Neuronal stem cell (in vitro differentiated cells): ENCODE data around the gene SUSD3.
"Not testable (repeated sequence)": the region's sequence is repeated elsewhere in the genome, so short reads cannot be mapped to it uniquely, and the experiment has no call there.

Source experiments
- DNase-seq: peaks from one replicate; pipeline ENCODE4 v3.0.0-alpha.2; 2013; ENCODE audit warnings: low spot score
- H2AFZ ChIP-seq: one replicate; pipeline ENCODE4 v1.6.1; 2013; ENCODE audit warnings: mild to moderate bottlenecking, low read length, inconsistent platforms
- H2AK5ac ChIP-seq: 2 replicates; pipeline ENCODE4 v1.6.1; 2013; ENCODE audit warnings: low read depth, mild to moderate bottlenecking, inconsistent platforms, low read length, moderate library complexity, mixed read lengths
- H2BK120ac ChIP-seq: 2 replicates; pipeline ENCODE4 v1.6.1; 2013; ENCODE audit warnings: low read depth, mild to moderate bottlenecking, inconsistent platforms, low read length, moderate library complexity, mixed read lengths
- H2BK12ac ChIP-seq: one replicate; pipeline ENCODE4 v1.6.1; 2013; ENCODE audit warnings: low read length, inconsistent platforms
- H2BK15ac ChIP-seq: 2 replicates; pipeline ENCODE4 v1.6.1; 2013; ENCODE audit warnings: mild to moderate bottlenecking, low read length, inconsistent platforms, mixed read lengths
- H2BK5ac ChIP-seq: one replicate; pipeline ENCODE4 v1.6.1; 2013; ENCODE audit warnings: inconsistent platforms, mild to moderate bottlenecking, low read length, moderate library complexity
- H3K14ac ChIP-seq: one replicate; pipeline ENCODE4 v1.6.1; 2013; ENCODE audit warnings: low read length, inconsistent platforms
- H3K18ac ChIP-seq: 2 replicates; pipeline ENCODE4 v1.6.1; 2013; ENCODE audit warnings: low read length, inconsistent platforms
- H3K23ac ChIP-seq: 2 replicates; pipeline ENCODE4 v1.6.1; 2013; ENCODE audit warnings: low read depth, mild to moderate bottlenecking, mixed read lengths, low read length, inconsistent platforms; ENCODE audit not compliant: poor library complexity
- H3K27ac ChIP-seq: replicated peaks from 3 replicates; pipeline ENCODE4 v1.5.1; 2013; ENCODE audit warnings: low read length, inconsistent platforms
- H3K27me3 ChIP-seq, 3 experiments: 2 replicates each; pipeline ENCODE4 v1.6.1; 2013; ENCODE audit warnings: low read length in 3 of 3, mild to moderate bottlenecking in 2 of 3, inconsistent platforms in 1 of 3, low read depth in 1 of 3, mixed read lengths in 1 of 3, moderate library complexity in 1 of 3; ENCODE audit not compliant: control insufficient read depth in 3 of 3, insufficient read depth in 3 of 3
- H3K36me3 ChIP-seq, 2 donors: replicated peaks in 1 of 2; 2 replicates each; pipeline ENCODE4 v1.6.1; 2013; ENCODE audit warnings: low read length in 2 of 2; ENCODE audit not compliant: control insufficient read depth in 2 of 2, insufficient read depth in 2 of 2
- H3K4ac ChIP-seq: 2 replicates; pipeline ENCODE4 v1.6.1; 2013; ENCODE audit warnings: inconsistent platforms, mild to moderate bottlenecking, low read length, moderate library complexity
- H3K4me1 ChIP-seq, 2 donors: 1 replicate in 1 of 2; 2 replicates in 1 of 2; pipeline ENCODE4 v1.6.1; 2013; ENCODE audit warnings: low read length in 2 of 2, low read depth in 1 of 2; ENCODE audit not compliant: control insufficient read depth in 2 of 2, insufficient read depth in 1 of 2
- H3K4me2 ChIP-seq: one replicate; pipeline ENCODE4 v1.6.1; 2013; ENCODE audit warnings: mild to moderate bottlenecking, low read length, inconsistent platforms; ENCODE audit not compliant: insufficient read depth, poor library complexity, severe bottlenecking
- H3K4me3 ChIP-seq, 2 donors: 2 replicates each; pipeline ENCODE4 v1.5.1; 2013; ENCODE audit warnings: low read length in 2 of 2, mild to moderate bottlenecking in 2 of 2, inconsistent platforms in 1 of 2, moderate library complexity in 1 of 2
- H3K79me1 ChIP-seq: one replicate; pipeline ENCODE4 v1.6.1; 2013; ENCODE audit warnings: low read depth, mild to moderate bottlenecking, inconsistent platforms, low read length, moderate library complexity
- H3K9ac ChIP-seq: one replicate; pipeline ENCODE4 v1.6.1; 2013; ENCODE audit warnings: mild to moderate bottlenecking, low read depth, low read length, inconsistent platforms; ENCODE audit not compliant: poor library complexity
- H3K9me3 ChIP-seq, 2 donors: replicated peaks in 1 of 2; 2 replicates each; pipeline versions ENCODE3 to v1.6.1; 2013; ENCODE audit warnings: low read length in 2 of 2, mild to moderate bottlenecking in 2 of 2, inconsistent platforms in 1 of 2, low read depth in 1 of 2, mixed read lengths in 1 of 2, moderate library complexity in 1 of 2; ENCODE audit not compliant: control insufficient read depth in 2 of 2, insufficient read depth in 1 of 2
- H4K8ac ChIP-seq: one replicate; pipeline ENCODE4 v1.6.1; 2013; ENCODE audit warnings: low read depth, mild to moderate bottlenecking, inconsistent platforms, low read length, moderate library complexity
- H4K91ac ChIP-seq: one replicate; pipeline ENCODE4 v1.6.1; 2013; ENCODE audit warnings: low read length, low read depth, mild to moderate bottlenecking, inconsistent platforms; ENCODE audit not compliant: poor library complexity
- WGBS, 2 donors: extraction: QIAGEN DNeasy Blood & Tissue Kit; methylation state at CpG; one replicate each; pipeline ENCODE4 v1.1.7; 2013; ENCODE audit warnings: missing lambda C conversion rate in 2 of 2, mixed read lengths in 1 of 2; ENCODE audit not compliant: insufficient read length in 2 of 2, insufficient replicate concordance in 1 of 2; ENCODE audit errors: extremely low coverage in 2 of 2; 5-methylcytosine and 5-hydroxymethylcytosine counted together

The SUSD3 gene

DNA sequence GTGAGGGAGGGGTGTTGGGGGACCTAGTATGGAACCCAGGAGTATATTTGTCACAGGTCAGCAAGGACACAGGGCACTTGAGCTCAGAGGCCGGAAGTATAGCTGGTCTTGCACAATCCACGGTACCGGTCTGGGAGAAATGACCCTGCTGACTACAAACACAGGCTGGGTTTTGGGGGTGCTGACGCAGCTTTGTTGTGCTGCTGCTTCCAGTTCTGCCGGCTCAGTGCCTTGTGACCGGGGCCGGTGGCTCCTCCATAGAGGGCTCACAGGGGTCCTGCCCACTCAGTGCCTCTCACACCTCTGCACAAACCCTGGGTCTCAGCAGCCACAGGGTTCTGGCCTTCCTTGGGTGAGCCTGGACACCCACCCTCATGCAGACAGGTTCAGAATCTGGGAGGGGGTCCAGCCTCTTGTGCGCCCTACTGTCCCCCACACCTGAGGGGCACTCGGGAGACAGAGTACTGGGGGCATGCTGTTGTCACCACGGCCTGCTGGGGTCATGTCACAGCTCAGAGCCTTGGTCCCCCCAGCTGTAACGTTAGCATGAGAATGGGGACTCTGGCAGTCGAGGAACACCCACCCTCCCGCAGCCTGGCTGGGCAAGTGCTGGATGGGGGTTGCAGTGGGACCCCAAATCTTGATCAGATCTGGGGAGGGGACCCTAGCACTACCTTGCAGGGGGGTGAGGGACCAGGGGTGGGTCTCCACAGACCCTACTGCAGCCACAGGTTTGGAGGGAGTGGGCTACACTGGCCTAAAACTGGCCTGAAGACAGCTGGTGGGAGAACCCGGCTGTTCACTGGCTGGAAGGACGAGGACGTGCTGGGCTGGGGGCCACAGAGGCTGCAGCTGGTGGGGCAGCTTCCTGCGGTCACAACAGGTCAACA, 57.8 kb downstream of the SUSD3 start:
- WGBS, 2 donors: no CpG with 5 or more reads among the region's 17 CpGs
- peaks cover 0 to 5% of the 10 kb centered on the region in 2 donors for H3K4me1 ChIP-seq
- DNase-seq: no peak
- H3K4me2 ChIP-seq: peak overlapping the region; percentile 11
- peak overlapping the region; percentile 64 for H3K14ac ChIP-seq
- H3K4ac ChIP-seq: peak overlapping the region; percentile 84
- peak overlapping the region; percentile 82 for H4K8ac ChIP-seq
- H2AK5ac ChIP-seq: peak overlapping the region; percentile 84
- H2AFZ ChIP-seq: no peak overlapping the region
- no peaks in the 10 kb centered on the region for H3K27me3 ChIP-seq
- no peak overlapping the region for H4K91ac ChIP-seq
- no peaks in the 10 kb centered on the region for H3K9me3 ChIP-seq
- H3K18ac ChIP-seq: peak overlapping the region; percentile 15
- no peak overlapping the region for H2BK120ac ChIP-seq
- no peak overlapping the region for H2BK12ac ChIP-seq
- H3K27ac ChIP-seq: no peak overlapping the region
- H3K79me1 ChIP-seq: no peaks in the 10 kb centered on the region
- H2BK5ac ChIP-seq: no peak overlapping the region
- H3K9ac ChIP-seq: peak overlapping the region; percentile 24
- H3K23ac ChIP-seq: peak overlapping the region; percentile 17
- no peaks in the 10 kb centered on the region for H3K36me3 ChIP-seq
- H2BK15ac ChIP-seq: peak overlapping the region; percentile 15
- H3K4me3 ChIP-seq: peak overlapping the region in 1 of 2 donors; percentile 46

DNA sequence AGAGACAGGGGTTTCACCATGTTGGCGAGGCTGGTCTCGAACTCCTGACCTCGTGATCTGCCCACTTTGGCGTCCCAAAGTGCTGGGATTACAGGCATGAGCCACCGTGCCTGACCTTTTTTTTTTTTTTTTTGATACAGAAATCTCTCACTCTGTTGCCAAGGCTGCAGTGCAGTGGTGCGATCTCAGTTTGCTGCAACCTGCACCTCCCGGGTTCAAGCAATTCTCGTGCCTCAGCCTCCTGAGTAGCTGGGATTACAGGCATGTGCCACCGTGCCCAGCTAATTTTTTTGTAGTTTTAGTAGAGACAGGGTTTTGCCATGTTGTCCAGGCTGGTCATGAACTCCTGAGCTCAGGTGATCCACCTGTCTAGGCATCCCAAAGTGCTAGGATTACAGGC, 59.0 kb downstream of the SUSD3 start:
- not testable (repeated sequence) for H3K23ac ChIP-seq, H3K36me3 ChIP-seq, H2BK5ac ChIP-seq, H2BK120ac ChIP-seq, H2AFZ ChIP-seq, H3K27ac ChIP-seq, H3K4me2 ChIP-seq, H3K4me3 ChIP-seq, H3K14ac ChIP-seq, H3K4ac ChIP-seq, H4K8ac ChIP-seq, H3K9ac ChIP-seq, H3K4me1 ChIP-seq, H2BK15ac ChIP-seq, H2BK12ac ChIP-seq, H3K79me1 ChIP-seq, H3K27me3 ChIP-seq, DNase-seq, H3K18ac ChIP-seq, H4K91ac ChIP-seq, H3K9me3 ChIP-seq, H2AK5ac ChIP-seq
- no CpG with 5 or more reads among the region's 9 CpGs for WGBS, 2 donors

DNA sequence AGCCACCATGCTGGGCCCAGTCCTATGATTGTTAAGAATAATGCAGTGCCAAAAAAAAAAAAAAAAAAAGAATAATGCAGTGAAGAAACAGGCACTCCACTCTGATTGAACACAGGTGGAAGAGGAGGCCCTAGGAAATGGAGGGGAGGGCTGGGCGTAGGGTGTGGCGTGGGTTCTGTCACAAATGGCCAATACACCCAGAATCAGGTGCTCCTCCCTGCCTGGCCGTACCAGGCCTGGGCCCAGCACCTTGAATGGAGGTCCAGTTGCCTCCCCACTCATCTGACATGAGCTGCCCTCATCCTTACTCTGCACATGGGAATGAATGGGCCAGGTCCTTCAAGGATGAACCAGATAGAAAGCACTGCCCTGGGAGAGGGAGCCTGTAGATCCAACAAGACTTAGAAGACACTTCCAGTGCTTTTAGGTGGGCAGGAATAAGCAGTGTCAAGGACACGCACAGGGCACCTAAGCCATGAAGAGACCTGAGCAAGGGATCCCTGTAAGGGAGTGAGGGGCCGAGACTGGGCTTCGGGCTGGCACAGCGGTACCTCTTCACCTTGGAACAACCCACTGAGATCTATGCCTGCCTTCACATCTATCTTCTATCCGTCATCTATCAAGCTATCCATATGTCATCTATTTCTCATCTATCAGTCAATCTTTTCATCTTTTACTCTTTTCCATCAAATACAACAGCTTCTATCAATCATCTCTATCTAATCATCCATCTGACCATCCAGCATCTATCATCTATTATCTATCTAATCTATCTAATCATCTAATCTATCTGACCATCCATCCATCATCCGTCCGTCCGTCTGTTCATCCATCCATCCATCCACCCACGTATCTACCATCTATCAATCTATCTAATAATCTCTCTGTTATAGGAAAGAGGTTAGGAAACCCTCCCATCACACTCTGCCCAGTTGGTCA, 59.7 kb downstream of the SUSD3 start:
- Histone ChIP-seq H3K9me3 (no peaks in the 10 kb centered on the region), H2AFZ (no peak overlapping the region), H2BK5ac (no peak overlapping the region), H3K4ac (no peak overlapping the region), H3K27ac (no peak overlapping the region), H3K4me2 (no peak overlapping the region), H3K23ac (no peak overlapping the region), H2BK120ac (no peak overlapping the region), H4K8ac (no peak overlapping the region), H4K91ac (no peak overlapping the region), H3K14ac (peak overlapping the region; percentile 31), H2BK15ac (no peak overlapping the region), H3K4me3 (no peak overlapping the region), H3K27me3 (no peaks in the 10 kb centered on the region), H2AK5ac (no peak overlapping the region), H3K18ac (no peak overlapping the region), H3K36me3 (peaks cover 0 to 2% of the 10 kb centered on the region in 2 donors), H3K9ac (no peak overlapping the region), H2BK12ac (no peak overlapping the region), H3K4me1 (peaks cover 0 to 5% of the 10 kb centered on the region in 2 donors), H3K79me1 (no peaks in the 10 kb centered on the region)
- WGBS, 2 donors: 92 to 100% methylated on average over 3 to 4 of the region's 12 CpGs
- DNase-seq: no peak
